Measurements from ENCODE around the gene RALB.
"Not testable (repeated sequence)": the region's sequence is repeated elsewhere in the genome, so short reads cannot be mapped to it uniquely, and the experiment has no call there.

Gene RALB

GRCh38 chr2:120298173-120298835 lies 45.7 kb downstream of the RALB start:
- DNase-seq, result no peak

- no peak for DNase-seq
Observed at GRCh38 chr2:120299004-120299403, 46.4 kb downstream of the RALB start.

- DNase-seq, result no peak
Observed at GRCh38 chr2:120299561-120299960, 46.9 kb downstream of the RALB start.

GRCh38 chr2:120300385-120300784 lies 47.7 kb downstream of the RALB start:
- no peak for DNase-seq

DNA sequence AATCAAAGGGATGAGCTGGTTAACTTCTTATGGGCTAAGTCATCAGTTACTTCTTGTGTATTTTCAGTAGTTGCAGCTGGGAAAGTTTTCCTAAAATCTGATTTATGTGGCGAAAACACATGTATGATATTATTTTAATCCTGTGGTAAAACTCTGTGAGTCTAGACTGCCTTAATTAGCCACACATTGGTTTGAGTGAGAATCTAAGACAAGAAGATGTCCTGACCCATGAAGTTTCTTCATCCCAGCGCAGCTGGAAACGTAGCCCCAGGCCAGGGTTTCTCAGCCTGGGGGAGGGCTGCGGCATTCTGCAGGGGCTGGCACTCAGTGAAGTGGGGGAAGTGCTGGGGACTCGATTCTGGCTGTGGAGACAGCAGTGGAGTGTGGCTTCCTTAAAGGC lies 48.6 kb downstream of the RALB start:
- no peak for DNase-seq

- no peak for DNase-seq
Observed at GRCh38 chr2:120302301-120302700, 49.6 kb downstream of the RALB start.

DNA sequence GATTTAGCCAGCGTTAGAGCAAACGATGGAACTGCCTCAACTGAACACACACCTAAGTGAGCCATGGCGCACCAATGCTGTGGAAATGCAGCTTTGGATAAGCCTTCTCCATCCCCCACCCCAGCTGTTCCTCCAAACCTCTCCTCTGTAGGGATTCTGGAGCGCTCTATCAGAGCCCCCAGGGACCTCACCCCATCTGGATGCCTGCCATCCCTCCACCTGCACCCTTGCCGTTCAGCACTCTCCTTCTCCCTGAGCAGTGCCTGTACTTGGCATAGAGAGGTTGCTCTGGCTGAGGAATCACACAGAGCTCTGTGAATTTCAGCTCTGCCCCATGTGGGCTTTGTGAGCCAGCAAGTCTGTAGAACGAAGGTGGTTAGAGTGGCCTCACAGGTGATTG lies 50.5 kb downstream of the RALB start:
- no peak for DNase-seq

DNA sequence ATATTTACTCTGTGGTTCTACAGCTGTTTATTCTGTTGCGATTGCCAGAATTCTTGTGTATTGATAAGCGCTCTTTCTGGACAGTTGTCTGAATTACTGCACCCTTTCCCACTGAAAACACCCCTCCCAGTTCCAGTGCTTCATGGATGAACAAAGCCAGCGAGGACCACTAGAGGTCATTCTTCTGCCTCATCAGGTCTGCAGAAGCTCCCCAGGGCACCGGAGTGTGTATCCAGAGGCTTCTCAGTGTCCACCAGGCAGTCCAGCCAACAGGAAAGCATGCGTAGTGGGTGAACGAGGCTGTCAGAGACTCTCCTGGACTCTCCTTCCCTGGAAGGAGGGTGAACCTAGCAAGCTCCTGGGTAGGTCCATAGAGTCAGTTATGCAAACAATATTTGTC lies 52.6 kb downstream of the RALB start:
- DNase-seq, result no peak

DNA sequence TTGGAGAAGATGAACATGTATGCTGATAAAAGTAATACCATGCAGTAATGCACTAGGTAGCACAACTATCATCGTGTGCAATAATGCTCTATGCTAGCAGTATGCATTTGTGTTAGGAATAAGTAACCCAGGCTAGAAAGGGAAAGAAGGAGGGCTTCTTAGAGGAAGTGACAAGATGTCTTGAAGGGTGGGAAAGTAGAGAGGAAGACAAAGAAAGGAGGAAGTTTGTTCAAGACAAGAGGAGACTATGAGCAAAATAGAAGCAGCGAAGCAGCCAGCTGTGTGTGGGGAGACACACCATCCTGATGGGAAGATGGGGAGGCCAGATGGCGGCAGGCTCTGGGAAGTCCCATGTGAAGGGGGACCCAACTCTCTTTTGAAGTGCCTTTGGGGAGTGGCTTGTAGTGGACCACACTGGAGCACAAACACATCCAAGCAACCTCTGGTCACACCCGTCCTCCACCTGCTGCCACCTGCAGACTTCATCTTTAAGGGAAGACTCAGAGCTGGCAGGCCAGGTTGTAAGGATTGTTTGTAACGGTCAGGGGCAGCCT lies 53.4 kb downstream of the RALB start:
- DNase-seq, result no peak

DNA sequence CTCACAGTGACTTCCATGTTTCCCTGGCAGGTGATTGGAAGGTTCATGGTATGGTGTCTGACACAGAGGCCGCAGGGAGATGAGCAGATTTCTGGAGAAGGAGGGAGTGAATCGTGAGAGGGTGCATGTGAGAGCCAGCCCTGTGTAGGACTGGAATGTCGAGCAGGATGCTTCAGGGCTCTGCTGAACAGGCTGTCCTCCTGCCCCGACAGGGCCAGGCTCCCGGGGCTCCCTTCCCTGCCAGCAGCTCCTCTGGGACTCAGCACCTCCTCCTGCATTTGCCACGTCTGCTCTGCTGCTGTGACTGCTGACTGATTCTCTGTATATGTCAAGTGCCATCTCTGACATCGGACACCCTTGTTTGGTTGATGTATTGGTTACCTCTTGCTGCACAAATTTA lies 54.8 kb downstream of the RALB start:
- DNase-seq, result no peak

DNA sequence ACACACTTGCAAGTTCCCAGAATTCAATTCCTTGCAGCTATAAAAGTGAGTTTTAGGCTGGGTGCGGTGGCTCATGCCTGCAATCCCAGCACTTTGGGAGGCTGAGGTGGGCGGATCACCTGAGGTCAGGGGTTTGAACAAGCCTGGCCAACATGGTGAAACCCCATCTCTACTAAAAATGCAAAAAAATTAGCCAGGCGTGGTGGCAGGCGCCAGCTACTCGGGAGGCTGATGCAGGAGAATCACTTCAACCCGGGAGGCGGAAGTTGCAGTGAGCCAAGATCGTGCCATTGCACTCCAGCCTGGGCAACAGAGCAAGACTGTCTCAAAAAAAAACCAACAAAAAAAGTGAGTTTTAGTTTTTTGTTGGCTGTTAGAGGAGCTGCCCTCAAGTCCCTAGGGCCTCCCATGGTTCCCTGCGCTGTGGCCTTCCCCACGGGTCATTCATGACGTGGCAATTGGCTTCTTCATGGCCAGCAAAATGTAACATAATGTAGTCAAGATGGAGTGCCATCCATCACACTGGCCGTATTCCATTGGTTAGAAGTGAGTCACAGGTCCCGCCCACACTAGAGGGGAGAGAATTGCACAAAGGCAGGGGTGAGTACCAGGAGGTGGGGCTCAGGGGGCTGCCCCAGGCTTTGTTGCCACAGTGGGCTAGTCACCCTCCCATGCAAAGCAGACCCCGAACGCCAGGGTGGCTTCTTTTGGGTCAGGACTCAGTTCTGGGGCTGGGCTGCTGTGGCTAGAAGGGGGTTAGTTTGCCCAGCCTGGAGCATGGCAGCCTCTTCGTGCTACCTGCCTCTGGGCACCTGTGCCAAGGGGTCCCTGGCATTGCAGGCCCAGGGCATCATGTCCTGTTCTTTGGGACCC lies 55.6 kb downstream of the RALB start:
- DNase-seq, result no peak

- DNase-seq, result no peak
Observed at GRCh38 chr2:120310136-120310535, 57.5 kb downstream of the RALB start.

DNA sequence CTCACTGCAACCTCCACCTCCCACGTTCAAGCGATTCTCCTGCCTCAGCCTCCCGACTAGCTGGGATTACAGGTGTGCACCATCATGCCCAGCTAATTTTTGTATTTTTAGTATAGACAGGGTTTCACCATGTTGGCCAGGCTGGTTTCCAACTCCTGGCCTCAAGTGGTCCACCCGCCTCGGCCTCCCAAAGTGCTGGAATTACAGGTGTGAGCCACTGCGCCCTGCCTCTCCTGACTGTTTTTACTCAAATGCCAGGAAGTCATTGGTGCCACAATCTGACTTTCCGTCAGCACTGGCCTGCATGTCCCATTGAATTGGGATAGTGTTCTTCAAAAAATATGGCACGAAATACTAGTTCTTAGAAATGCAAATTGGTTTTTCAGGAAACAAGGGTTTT lies 58.2 kb downstream of the RALB start:
- DNase-seq, result not testable (repeated sequence)

- no peak for DNase-seq
Observed at GRCh38 chr2:120312076-120312475, 59.4 kb downstream of the RALB start.

GRCh38 chr2:120312860-120313694 lies 60.4 kb downstream of the RALB start:
- DNase-seq, result peak; percentile 30

- DNase-seq, result no peak
Observed at GRCh38 chr2:120313695-120314615, 61.3 kb downstream of the RALB start.

DNA sequence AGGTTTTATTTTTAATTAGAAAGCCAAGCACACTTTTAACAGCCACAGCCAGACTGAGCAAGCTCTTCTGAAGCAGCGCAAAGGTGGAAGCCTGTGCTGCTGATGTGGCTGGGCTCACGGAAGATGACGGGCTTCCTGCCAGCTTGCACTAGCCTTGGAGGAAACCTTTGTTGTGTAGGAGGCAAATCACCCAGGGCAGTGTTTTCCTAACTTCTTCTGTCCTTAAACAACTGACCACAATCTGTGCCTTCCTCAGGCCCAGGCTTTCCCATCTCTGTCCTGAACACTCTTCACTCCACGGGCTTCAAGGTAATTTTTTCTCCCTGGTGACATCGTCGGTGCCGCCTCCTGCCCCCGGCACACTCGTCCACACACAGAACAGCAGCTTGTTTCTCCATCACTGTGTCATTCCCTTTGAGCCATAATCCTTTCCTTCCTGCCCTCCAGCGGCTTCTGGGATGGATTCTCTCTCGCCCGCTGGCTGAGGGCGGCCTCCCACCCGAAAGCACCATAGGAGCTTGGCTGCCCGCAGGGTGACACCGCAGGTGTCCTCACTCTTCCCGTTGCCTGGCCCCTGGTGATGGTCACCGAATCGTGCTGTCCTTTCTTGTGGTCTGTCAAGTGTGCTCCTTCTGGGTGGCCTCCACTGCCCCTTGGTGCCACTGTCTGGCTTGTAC lies 62.2 kb downstream of the RALB start:
- DNase-seq, result no peak

DNA sequence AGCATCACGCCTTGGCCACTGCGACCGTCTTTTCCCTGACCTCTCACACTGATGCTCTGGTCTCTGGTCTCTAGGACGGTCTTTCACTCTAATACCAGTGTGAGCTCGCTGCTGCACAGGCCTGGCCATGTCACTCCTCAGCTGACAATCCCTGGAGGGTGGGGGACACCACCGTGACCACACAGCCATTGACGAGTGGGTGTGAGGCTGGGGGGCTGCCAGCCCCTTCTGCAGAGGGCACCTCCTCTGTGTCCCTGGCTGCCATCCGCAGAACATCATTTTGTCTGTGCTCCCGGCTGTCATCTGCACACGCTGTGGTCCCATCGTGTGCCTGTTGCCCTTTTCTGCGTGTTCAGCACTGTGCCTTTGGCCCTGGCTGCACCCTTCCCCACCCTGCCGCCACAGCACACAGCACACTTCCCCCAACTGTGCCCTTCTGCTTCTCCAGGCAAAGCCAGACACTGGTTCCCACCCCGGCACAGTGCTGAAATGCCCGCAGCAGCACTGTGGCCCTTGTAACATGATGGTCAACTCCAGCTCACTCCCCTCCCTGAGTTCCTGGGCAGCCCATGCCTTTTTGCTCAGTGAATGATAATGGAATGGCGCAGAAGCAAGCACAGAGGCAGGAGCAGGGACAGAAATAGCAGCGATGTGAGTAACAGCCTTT lies 62.8 kb downstream of the RALB start:
- no peak for DNase-seq

- DNase-seq, result no peak
Observed at GRCh38 chr2:120316071-120316470, 63.4 kb downstream of the RALB start.

DNA sequence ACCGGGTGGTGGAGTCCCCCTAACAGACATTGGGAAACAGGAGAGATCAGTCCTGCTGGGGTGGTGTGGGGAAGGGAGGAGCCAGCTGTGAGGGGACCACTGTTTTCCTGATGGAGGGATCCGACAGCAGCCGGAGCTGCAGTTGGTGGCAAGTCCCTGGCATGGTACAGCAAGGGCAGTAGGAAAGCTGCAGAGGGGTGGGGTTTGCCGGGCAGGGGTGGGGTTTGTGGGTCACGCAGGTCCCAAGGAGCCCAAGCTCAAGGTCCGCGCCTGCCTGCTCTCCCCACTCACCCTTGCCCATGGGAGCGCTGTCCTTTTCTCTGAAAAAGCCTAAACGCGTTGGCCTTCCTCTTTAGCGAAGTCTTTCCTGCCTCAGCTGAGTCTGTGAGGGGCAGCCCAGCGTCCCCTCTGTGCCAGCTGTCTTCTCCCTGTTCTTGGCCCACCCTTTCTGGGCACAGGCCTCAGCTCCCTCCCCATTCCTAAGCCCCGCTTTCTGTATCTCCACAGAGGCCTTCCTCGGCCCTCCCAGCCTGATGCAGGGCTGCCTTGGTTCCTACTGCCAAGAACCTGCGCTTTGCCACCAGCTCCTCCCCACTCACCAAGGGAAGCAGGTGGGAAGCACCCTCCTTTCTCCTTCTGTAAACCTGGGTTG lies 64.0 kb downstream of the RALB start:
- DNase-seq, result no peak

- DNase-seq, result no peak
Observed at GRCh38 chr2:120317180-120317533, 64.5 kb downstream of the RALB start.
